GM06990 (cell line): ENCODE measurements around the gene SYMPK.

ENCODE experiments used
- DNase-seq: peaks from one replicate; pipeline ENCODE4 v3.0.0-alpha.2; 2011; ENCODE audit not compliant: insufficient read length; ENCODE audit errors: extremely low read depth
- H3K27me3 ChIP-seq: replicated peaks from 2 replicates; pipeline ENCODE4 v1.6.0; 2011; ENCODE audit warnings: low read length; ENCODE audit not compliant: control insufficient read depth, insufficient read depth
- H3K36me3 ChIP-seq: 2 replicates; pipeline ENCODE4 v1.5.1; 2011; ENCODE audit warnings: low read length; ENCODE audit not compliant: control insufficient read depth, insufficient read depth
- H3K4me3 ChIP-seq: replicated peaks from 2 replicates; pipeline ENCODE4 v1.5.1; 2011; ENCODE audit warnings: low read depth, mild to moderate bottlenecking, control low read depth, low read length
- TF ChIP-seq, protein P1 (sequence below): IDR thresholded peaks from 2 replicates; pipeline ENCODE4 v1.5.1; 2011; ENCODE audit warnings: low read length, control low read depth, mild to moderate bottlenecking, inconsistent platforms; ENCODE audit not compliant: insufficient read depth, poor library complexity, severe bottlenecking

Gene SYMPK

DNA sequence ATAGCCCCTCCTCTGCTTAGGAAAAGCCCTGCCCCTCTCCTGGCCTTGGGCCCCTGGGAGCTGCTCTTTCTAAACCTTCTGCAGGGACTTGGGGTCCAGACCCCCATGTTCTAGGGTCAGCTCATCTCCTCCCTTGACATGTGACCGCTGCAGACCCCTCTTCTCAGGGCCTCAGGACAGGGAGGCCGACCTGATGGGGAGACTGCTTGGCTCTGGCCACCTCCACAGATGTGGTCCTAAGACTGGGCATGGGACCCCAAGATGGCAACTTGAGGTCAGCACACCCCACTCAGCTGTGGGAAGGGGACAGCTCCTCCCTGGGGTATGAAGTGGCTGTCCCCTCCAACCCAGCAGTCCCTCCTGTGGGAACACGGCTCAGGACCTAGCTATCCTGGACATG is 90.0 kb downstream of the SYMPK start:
- TF ChIP-seq, protein P1, sequence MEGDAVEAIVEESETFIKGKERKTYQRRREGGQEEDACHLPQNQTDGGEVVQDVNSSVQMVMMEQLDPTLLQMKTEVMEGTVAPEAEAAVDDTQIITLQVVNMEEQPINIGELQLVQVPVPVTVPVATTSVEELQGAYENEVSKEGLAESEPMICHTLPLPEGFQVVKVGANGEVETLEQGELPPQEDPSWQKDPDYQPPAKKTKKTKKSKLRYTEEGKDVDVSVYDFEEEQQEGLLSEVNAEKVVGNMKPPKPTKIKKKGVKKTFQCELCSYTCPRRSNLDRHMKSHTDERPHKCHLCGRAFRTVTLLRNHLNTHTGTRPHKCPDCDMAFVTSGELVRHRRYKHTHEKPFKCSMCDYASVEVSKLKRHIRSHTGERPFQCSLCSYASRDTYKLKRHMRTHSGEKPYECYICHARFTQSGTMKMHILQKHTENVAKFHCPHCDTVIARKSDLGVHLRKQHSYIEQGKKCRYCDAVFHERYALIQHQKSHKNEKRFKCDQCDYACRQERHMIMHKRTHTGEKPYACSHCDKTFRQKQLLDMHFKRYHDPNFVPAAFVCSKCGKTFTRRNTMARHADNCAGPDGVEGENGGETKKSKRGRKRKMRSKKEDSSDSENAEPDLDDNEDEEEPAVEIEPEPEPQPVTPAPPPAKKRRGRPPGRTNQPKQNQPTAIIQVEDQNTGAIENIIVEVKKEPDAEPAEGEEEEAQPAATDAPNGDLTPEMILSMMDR: no peak
- H3K27me3 ChIP-seq: no peaks in the 10 kb centered on the region
- no peak overlapping the region for H3K4me3 ChIP-seq
- peaks cover 16% of the 10 kb centered on the region for H3K36me3 ChIP-seq
- no peak for DNase-seq

DNA sequence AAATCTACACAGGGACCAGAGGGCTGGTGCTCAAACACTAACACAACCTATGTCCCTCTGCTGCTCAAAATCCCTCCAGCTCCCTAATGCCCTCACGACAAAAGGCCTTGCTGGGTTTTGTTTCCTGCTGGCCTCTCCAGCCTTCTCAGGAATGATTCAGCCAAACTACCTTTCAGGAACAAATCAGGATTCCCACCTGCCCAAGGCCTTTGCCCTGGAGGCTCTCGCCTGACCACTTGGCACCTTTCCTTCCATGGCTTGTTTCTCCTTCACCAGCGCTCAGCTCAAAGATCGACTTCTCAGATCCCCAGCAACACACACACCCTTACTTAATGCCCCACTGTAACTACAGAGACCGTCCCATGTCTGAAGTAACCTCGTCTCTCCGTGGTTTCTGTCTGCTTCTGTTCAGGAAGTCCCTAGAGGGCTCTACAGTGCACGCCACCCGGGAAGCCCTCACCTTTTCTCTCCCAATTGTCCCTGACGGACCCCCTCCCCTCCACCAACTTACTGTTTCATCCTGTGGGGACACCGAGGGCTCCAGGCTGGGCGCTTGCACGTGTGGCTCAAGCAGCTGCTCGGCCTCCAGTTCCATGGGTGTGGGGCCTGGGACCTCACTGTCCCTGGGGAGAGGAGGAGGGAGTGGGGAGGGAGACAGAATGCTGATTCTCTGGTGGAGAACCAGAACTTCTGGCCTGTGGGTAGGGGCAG is 90.7 kb downstream of the SYMPK start:
- Histone ChIP-seq H3K27me3 (no peaks in the 10 kb centered on the region), H3K36me3 (peaks cover 11% of the 10 kb centered on the region), H3K4me3 (no peak overlapping the region)
- DNase-seq: no peak
- TF ChIP-seq, protein P1: no peak

DNA sequence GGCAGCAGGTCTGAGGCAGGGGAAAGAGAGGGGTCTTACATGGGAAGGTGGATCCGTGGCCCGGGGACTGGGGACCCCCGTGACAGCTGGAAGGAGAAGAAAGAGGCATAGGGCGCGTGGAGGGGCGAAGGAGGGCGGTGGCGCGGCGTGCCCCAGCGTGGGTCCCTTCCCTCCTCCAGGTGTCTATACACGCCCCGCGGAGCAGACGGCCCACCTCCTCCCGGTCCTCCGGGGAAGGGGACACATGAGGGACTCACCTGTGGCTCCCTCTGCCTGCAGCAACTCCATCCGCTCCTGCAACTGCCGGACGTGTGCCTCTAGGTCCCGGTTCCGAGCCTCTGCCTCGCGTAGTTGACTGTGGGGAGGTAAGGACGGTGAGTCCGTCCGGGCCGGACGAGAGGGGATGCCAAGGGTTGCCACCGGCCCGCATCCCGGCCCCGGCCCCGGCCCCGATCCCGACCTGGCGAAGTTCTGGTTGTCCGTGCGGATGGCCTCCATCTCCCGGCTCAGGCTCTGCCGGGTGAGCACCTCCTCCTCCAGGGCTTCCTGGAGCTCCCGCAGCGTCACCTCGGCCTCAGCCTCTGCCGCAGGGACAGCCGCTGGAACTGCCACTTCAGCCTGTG is 91.5 kb downstream of the SYMPK start:
- H3K27me3 ChIP-seq: no peaks in the 10 kb centered on the region
- TF ChIP-seq, protein P1: no peak
- DNase-seq: no peak
- H3K4me3 ChIP-seq: peak overlapping the region; percentile 37; the same call in 1 of the 2 replicates
- H3K36me3 ChIP-seq: peaks cover 7% of the 10 kb centered on the region

DNA sequence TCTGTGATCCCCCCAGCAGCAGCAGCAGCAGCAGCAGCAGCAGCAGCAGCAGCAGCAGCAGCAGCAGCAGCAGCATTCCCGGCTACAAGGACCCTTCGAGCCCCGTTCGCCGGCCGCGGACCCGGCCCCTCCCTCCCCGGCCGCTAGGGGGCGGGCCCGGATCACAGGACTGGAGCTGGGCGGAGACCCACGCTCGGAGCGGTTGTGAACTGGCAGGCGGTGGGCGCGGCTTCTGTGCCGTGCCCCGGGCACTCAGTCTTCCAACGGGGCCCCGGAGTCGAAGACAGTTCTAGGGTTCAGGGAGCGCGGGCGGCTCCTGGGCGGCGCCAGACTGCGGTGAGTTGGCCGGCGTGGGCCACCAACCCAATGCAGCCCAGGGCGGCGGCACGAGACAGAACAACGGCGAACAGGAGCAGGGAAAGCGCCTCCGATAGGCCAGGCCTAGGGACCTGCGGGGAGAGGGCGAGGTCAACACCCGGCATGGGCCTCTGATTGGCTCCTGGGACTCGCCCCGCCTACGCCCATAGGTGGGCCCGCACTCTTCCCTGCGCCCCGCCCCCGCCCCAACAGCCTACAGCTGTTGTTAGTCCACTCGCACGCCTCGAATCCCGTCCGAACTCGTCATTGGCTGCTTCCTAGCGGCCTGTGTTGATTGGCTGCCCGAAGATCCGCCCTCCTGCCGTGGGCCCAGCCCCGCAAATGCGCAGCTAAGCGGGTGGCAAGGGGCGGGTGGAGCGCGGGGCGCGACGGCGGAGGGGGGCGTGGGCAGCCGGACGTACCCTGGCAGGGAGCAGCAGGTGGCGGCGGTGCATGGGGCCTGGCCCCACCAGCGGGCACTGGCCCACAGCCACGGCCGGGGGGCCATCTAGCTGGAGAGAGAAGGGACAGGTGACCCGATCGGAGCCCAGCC is 92.5 kb downstream of the SYMPK start:
- TF ChIP-seq, protein P1: peak; percentile 92
- peak overlapping the region; percentile 68 for H3K4me3 ChIP-seq
- DNase-seq: peak; percentile 95
- no peaks in the 10 kb centered on the region for H3K27me3 ChIP-seq
- peaks cover 7% of the 10 kb centered on the region for H3K36me3 ChIP-seq

DNA sequence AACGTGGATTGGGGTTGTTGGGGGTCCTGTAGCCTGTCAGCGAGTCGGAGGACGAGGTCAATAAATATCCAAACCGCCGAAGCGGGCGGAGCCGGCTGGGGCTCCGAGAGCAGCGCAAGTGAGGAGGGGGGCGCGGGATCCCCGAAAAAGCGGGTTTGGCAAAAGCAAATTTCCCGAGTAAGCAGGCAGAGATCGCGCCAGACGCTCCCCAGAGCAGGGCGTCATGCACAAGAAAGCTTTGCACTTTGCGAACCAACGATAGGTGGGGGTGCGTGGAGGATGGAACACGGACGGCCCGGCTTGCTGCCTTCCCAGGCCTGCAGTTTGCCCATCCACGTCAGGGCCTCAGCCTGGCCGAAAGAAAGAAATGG is 93.1 kb downstream of the SYMPK start:
- DNase-seq: peak; percentile 82
- TF ChIP-seq, protein P1: no peak
- Histone ChIP-seq H3K27me3 (no peaks in the 10 kb centered on the region), H3K4me3 (peak overlapping the region; percentile 68), H3K36me3 (peaks cover 4% of the 10 kb centered on the region)
